Activated T-cell treated with anti-CD3 and anti-CD28 coated beads for 4 hours (primary cell): ENCODE results near the gene TBC1D5.

Source experiments
- DNase-seq: peaks from one replicate; pipeline ENCODE4 v3.0.0-alpha.2; 2020

The TBC1D5 gene

DNA sequence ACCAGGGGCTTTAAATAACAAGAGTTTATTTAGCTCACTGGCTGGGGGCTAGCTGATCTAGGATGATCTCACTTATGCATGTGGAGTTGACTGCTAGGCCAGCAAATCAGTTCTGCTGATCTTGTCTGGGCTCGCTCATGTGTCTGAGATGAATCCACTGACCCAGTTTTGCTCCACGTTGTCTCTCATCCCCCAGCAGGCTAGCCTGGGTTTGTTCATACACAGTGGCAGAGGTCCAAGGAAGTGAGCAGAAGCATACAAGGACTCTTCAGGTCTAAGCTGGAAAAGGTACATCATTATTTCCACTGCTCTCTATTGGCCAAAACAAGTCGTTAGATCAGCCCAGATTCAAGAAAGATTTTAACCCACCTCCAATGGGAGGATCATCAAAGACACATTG is 619.7 kb downstream of the TBC1D5 start:
- no peak for DNase-seq

DNA sequence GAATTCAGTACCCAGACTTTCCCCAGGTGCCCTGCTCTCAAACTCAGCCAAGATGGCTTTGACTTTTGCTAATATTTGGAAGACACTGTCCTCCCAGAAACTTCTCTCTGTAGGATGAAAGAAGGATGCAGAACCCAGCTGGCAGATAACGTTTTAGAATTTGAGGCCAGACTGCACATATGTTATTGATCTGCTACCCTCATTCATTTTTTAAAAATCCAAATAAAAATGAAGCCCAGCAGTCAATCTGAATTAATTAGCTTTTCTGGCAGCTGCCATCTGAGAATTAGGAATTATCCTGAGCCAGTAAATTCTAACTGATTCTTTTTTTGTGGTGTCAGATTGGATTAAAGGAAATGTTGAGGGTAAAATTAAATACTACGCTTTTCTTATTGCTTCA is 621.1 kb downstream of the TBC1D5 start:
- no peak for DNase-seq

GRCh38 chr3:17120115-17120514 is 622.3 kb downstream of the TBC1D5 start:
- no peak for DNase-seq

GRCh38 chr3:17119201-17120072 is 623.0 kb downstream of the TBC1D5 start:
- no peak for DNase-seq

GRCh38 chr3:17118771-17119170 is 623.7 kb downstream of the TBC1D5 start:
- DNase-seq, result no peak

- DNase-seq, result no peak
Measured at GRCh38 chr3:17116007-17116600, 626.3 kb downstream of the TBC1D5 start.

DNA sequence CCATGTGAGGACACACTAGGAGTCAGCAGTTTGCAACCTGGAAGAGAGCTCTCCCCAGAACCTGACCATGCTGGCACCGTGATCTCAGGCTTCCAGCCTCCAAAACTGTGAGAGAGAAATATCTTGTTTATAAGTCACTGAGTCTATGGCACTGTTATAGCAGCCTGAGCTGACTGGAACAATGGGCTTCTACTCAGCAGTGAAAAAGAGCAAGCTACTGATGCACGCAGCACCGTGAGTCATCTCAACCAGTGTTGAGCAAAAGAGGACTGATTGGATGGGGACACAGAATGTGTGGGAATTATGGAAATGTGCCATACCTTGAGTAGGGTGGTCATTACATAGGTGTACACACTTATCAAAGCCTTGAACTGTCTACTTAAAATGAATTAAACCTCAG is 627.2 kb downstream of the TBC1D5 start:
- DNase-seq, result no peak

DNA sequence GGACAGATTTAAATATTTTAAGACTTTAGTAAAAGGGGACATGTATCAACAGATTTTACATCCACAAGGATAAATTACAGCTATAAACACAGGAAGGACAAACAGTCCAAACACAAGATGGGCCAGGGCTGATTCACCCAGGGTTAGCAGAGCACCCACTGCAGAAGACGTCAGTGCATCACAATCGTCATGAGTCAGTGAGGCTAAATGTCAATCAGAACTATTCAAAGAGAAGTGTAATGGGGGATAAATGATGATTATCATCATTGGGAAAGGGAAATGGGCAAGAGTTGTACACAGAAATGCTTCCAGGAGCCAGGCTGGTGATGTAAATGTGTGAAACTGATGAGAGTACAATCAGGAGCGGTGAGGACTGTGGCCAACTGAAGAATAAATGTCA is 630.8 kb downstream of the TBC1D5 start:
- DNase-seq, result no peak

GRCh38 chr3:17110660-17111396 is 631.6 kb downstream of the TBC1D5 start:
- no peak for DNase-seq
